ENCODE measurements around the gene SLU7.
A peak's percentile ranks its signal among the peaks of the same experiment; 100 is the strongest.

SLU7 gene

DNA sequence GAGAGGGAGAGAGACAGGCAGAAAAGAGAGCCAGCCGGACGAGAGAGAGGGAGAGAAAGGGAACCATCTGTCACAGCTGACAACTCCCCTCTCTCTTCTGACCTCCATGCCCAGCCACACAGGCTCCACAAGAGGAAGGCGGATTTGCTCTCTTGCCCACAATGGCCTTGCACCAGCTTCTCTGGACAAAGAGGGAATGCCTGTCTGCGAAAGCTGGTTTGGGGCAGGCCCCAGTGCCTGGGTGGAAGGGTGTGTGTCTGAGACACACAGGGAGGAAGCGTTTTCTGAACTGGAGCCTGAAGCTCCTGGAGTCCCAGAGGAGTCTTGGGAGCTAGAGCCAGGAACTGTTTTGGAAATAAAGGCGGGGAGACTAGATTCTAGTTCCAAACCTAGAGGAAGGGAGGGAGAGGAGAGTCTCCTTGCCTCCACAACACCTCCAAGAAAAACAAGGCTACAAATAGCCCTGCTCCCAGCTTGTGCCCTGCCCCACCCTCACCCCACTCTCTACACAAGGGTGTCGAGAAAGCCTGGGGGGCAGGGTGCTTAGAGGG is 60.9 kb downstream of the SLU7 start:
- peaks cover 5 to 9% of the 10 kb centered on the region in 2 donors for H3K4me1 ChIP-seq (ENCODE audit: control insufficient read depth in 2 of 2, insufficient read depth in 2 of 2, low read length in 2 of 2)
- H3K27me3 ChIP-seq (ENCODE audit: control insufficient read depth in 2 of 2, insufficient read depth in 2 of 2, low read length in 2 of 2), result no peaks in the 10 kb centered on the region
- H3K36me3 ChIP-seq (ENCODE audit: control insufficient read depth in 2 of 2, insufficient read depth in 2 of 2, low read length in 2 of 2), result no peaks in the 10 kb centered on the region
- no peak overlapping the region for H3K4me3 ChIP-seq (ENCODE audit: low read length in 2 of 2)
- peak overlapping the region in 1 of 2 donors; percentile 18 for H3K27ac ChIP-seq (ENCODE audit: low read depth in 2 of 2, low read length in 2 of 2)
- H3K9me3 ChIP-seq (ENCODE audit: control insufficient read depth in 2 of 2, low read length in 2 of 2), result no peaks in the 10 kb centered on the region
- no peak overlapping the region for H3K9ac ChIP-seq (ENCODE audit: low read depth in 1 of 2, low read length in 2 of 2)

DNA sequence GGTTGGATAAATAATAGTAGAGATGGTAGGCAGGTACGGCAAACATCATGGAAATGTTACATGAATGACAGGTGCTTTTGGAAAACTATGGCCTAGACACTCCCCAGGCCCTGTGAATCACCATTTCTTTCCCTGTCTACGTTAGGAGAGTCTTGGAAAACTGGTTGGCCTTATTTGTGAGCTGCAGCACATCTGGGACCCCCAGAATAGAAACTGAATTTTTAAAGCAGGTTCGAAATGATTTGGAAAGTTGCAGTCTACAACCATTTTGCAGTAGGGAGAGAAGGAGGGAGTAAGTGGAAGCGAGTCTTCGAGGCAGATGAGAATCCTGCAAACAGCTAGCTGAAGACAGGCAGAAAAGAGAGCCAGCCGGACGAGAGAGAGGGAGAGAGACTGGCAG is 61.5 kb downstream of the SLU7 start:
- no peaks in the 10 kb centered on the region for H3K36me3 ChIP-seq (ENCODE audit: control insufficient read depth in 2 of 2, insufficient read depth in 2 of 2, low read length in 2 of 2)
- no peak overlapping the region for H3K9ac ChIP-seq (ENCODE audit: low read depth in 1 of 2, low read length in 2 of 2)
- H3K4me1 ChIP-seq (ENCODE audit: control insufficient read depth in 2 of 2, insufficient read depth in 2 of 2, low read length in 2 of 2), result peaks cover 4 to 6% of the 10 kb centered on the region in 2 donors
- peak overlapping the region in 1 of 2 donors; percentile 18 for H3K27ac ChIP-seq (ENCODE audit: low read depth in 2 of 2, low read length in 2 of 2)
- no peaks in the 10 kb centered on the region for H3K27me3 ChIP-seq (ENCODE audit: control insufficient read depth in 2 of 2, insufficient read depth in 2 of 2, low read length in 2 of 2)
- no peaks in the 10 kb centered on the region for H3K9me3 ChIP-seq (ENCODE audit: control insufficient read depth in 2 of 2, low read length in 2 of 2)
- no peak overlapping the region for H3K4me3 ChIP-seq (ENCODE audit: low read length in 2 of 2)

DNA sequence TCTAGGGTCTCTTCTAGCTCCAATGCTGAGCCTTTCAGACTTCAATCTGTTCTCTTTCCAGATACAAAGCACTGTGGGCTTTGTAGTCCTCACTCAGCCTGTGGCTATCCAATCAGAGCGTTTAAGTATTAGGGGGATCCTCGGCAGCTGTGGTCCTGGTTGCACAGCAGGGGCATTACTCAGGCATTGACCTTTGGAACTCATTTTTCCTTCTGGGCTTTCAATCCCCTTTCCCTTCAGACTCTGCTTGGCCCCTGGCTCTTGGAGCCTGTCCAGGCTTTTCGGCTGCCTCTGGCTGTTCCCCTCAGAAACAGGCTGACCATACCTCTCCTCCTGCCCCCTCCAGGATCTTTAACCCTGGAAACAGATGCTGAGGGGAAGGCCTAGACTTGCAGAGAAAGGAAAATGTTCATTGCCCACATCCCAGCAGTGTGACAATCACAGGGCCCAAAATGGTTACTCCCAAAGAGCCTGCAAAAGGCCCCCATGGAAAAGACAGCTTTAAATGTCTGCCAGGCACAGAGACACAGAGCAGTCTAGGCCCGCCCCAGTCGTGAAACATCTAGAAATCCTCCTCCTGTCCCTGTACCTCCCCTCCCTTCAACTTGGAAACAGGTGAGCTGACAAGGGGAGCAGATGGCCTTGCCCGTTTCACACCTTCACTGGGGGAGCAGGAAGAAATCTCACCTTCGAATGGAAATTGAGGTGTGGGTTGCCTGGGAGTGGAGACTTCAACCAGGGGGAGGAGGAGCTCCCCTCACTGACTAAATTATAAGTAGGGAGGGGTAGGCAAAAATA is 62.1 kb downstream of the SLU7 start:
- Histone ChIP-seq H3K4me3 (ENCODE audit: low read length in 2 of 2) (no peak overlapping the region), H3K27ac (ENCODE audit: low read depth in 2 of 2, low read length in 2 of 2) (no peak overlapping the region), H3K27me3 (ENCODE audit: control insufficient read depth in 2 of 2, insufficient read depth in 2 of 2, low read length in 2 of 2) (no peaks in the 10 kb centered on the region), H3K9me3 (ENCODE audit: control insufficient read depth in 2 of 2, low read length in 2 of 2) (no peaks in the 10 kb centered on the region), H3K4me1 (ENCODE audit: control insufficient read depth in 2 of 2, insufficient read depth in 2 of 2, low read length in 2 of 2) (peaks cover 4 to 6% of the 10 kb centered on the region in 2 donors), H3K36me3 (ENCODE audit: control insufficient read depth in 2 of 2, insufficient read depth in 2 of 2, low read length in 2 of 2) (no peaks in the 10 kb centered on the region), H3K9ac (ENCODE audit: low read depth in 1 of 2, low read length in 2 of 2) (no peak overlapping the region)

DNA sequence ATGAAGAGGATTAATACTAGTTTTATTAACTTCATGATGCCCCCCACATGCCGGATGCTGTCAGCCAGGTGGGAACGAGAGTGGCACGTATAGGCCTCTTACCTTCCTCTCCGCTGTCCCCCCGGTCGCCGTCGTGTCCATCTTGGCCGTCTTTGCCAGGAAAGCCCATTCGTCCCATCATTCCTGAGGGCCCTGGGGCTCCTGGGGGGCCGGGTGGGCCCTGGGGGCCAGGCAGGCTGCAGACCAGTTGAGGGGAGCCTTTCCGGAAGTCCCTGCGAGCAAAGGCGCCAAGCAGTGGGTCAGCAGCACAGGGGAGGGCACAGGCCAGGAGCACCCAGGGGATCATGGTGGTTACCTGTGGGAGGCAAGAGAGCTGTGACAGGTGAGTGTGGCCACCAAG is 64.2 kb downstream of the SLU7 start:
- Histone ChIP-seq H3K36me3 (ENCODE audit: control insufficient read depth in 2 of 2, insufficient read depth in 2 of 2, low read length in 2 of 2) (no peaks in the 10 kb centered on the region), H3K9me3 (ENCODE audit: control insufficient read depth in 2 of 2, low read length in 2 of 2) (no peaks in the 10 kb centered on the region), H3K4me3 (ENCODE audit: low read length in 2 of 2) (no peak overlapping the region), H3K9ac (ENCODE audit: low read depth in 1 of 2, low read length in 2 of 2) (no peak overlapping the region), H3K27me3 (ENCODE audit: control insufficient read depth in 2 of 2, insufficient read depth in 2 of 2, low read length in 2 of 2) (no peaks in the 10 kb centered on the region), H3K4me1 (ENCODE audit: control insufficient read depth in 2 of 2, insufficient read depth in 2 of 2, low read length in 2 of 2) (peaks cover 2 to 5% of the 10 kb centered on the region in 2 donors), H3K27ac (ENCODE audit: low read depth in 2 of 2, low read length in 2 of 2) (no peak overlapping the region)

DNA sequence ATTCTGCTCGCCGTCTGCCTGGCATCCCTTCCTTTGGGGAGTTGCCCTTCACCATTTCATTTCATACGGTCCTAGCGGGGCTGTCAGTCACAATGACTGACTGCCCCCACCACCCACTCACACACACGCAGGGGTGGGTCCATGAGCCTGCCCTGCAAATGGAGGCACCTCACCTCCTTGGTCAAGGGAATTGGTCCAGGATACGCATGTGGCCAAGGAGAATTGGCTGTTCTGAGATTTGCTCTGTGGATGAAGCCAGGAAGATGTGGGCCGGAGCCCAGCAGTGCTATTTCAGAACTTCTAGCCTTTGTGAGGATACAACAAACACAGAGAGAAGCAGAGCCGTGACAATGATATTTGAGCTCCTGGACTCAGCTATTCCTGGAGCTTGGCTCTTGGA is 65.5 kb downstream of the SLU7 start:
- H3K27ac ChIP-seq (ENCODE audit: low read depth in 2 of 2, low read length in 2 of 2), result no peak overlapping the region
- no peaks in the 10 kb centered on the region for H3K27me3 ChIP-seq (ENCODE audit: control insufficient read depth in 2 of 2, insufficient read depth in 2 of 2, low read length in 2 of 2)
- H3K4me1 ChIP-seq (ENCODE audit: control insufficient read depth in 2 of 2, insufficient read depth in 2 of 2, low read length in 2 of 2), result no peaks in the 10 kb centered on the region
- no peaks in the 10 kb centered on the region for H3K9me3 ChIP-seq (ENCODE audit: control insufficient read depth in 2 of 2, low read length in 2 of 2)
- H3K4me3 ChIP-seq (ENCODE audit: low read length in 2 of 2), result no peak overlapping the region
- H3K36me3 ChIP-seq (ENCODE audit: control insufficient read depth in 2 of 2, insufficient read depth in 2 of 2, low read length in 2 of 2), result no peaks in the 10 kb centered on the region
- H3K9ac ChIP-seq (ENCODE audit: low read depth in 1 of 2, low read length in 2 of 2), result no peak overlapping the region

DNA sequence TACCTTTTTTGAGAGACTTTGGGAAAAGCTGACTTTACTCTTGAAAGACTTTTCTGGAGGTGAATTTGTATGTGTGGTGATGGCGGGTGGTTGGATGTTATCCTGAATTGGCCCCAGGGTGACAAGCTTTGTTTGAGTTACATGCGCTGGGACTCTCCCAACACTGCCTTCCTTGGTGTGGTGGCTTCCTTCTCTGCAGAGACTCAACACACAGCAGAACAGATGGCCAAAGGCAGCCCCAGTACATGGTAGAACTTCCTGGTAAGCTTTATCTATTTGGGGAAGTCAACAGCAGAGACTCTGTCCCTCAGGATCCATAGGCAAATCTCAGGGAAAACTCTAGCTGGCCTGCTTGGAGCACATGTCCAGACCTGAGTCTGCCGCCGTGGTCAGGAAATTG is 66.6 kb downstream of the SLU7 start:
- no peak overlapping the region for H3K9ac ChIP-seq (ENCODE audit: low read depth in 1 of 2, low read length in 2 of 2)
- H3K4me3 ChIP-seq (ENCODE audit: low read length in 2 of 2), result no peak overlapping the region
- H3K36me3 ChIP-seq (ENCODE audit: control insufficient read depth in 2 of 2, insufficient read depth in 2 of 2, low read length in 2 of 2), result no peaks in the 10 kb centered on the region
- H3K27ac ChIP-seq (ENCODE audit: low read depth in 2 of 2, low read length in 2 of 2), result no peak overlapping the region
- H3K9me3 ChIP-seq (ENCODE audit: control insufficient read depth in 2 of 2, low read length in 2 of 2), result no peaks in the 10 kb centered on the region
- H3K27me3 ChIP-seq (ENCODE audit: control insufficient read depth in 2 of 2, insufficient read depth in 2 of 2, low read length in 2 of 2), result no peaks in the 10 kb centered on the region
- H3K4me1 ChIP-seq (ENCODE audit: control insufficient read depth in 2 of 2, insufficient read depth in 2 of 2, low read length in 2 of 2), result no peaks in the 10 kb centered on the region
